H1 (cell line): Measurements from ENCODE around the gene NFAM1. TPM values are rescaled to one million over a fixed set of nuclear protein-coding genes. Genes with fewer than 3 reads are reported as not detected.

ENCODE experiments used
- CTCF ChIA-PET: fragments of 300-600 bp; sonication (Branson Sonifier 250); formaldehyde crosslinking; loops from one replicate; lab custom pipeline; 2021; ENCODE audit not compliant: partially characterized antibody; lab: Charles Lee
- POLR2A ChIA-PET: fragments of 300-600 bp; sonication (Branson Sonifier 250); formaldehyde crosslinking; loops from one replicate; lab custom pipeline; 2021; ENCODE audit warnings: inconsistent platforms; ENCODE audit not compliant: partially characterized antibody; lab: Charles Lee
- DNase-seq, 2 experiments: peaks; one replicate each; pipeline versions ENCODE4 v3.0.0 to v3.0.0-alpha.2; 2010 to 2022; ENCODE audit warnings: low spot score in 2 of 2, low read depth in 1 of 2, mixed read lengths in 1 of 2
- FAIRE-seq: peaks from 2 replicates; lab custom pipeline; 2011; peaks lifted over from hg19 to GRCh38; lab: Jason Lieb, UNC
- H2AFZ ChIP-seq: 2 replicates; pipeline ENCODE4 v1.8.1; 2012; ENCODE audit warnings: low read length, inconsistent platforms
- H2AK5ac ChIP-seq: 2 replicates; pipeline ENCODE4 v1.6.1; 2013; ENCODE audit warnings: low read depth, low read length
- H2BK120ac ChIP-seq: replicated peaks from 2 replicates; pipeline ENCODE3; 2013; ENCODE audit warnings: low read depth, low read length, inconsistent platforms
- H2BK12ac ChIP-seq: 2 replicates; pipeline ENCODE4 v1.6.1; 2013; ENCODE audit warnings: low read depth, low read length
- H2BK15ac ChIP-seq: 2 replicates; pipeline ENCODE4 v1.6.1; 2013; ENCODE audit warnings: low read length
- H2BK20ac ChIP-seq: 2 replicates; pipeline ENCODE4 v1.6.1; 2013; ENCODE audit warnings: low read length
- H2BK5ac ChIP-seq: 2 replicates; pipeline ENCODE4 v1.6.1; 2013; ENCODE audit warnings: low read depth, low read length
- H3K14ac ChIP-seq: 2 replicates; pipeline ENCODE4 v1.6.1; 2013; ENCODE audit warnings: inconsistent platforms; ENCODE audit not compliant: insufficient read length
- H3K18ac ChIP-seq: 2 replicates; pipeline ENCODE4 v1.6.1; 2013; ENCODE audit warnings: low read length; ENCODE audit errors: extremely low read depth
- H3K23ac ChIP-seq: 2 replicates; pipeline ENCODE4 v1.6.1; 2013; ENCODE audit warnings: inconsistent platforms; ENCODE audit not compliant: insufficient read length
- H3K23me2 ChIP-seq: 2 replicates; pipeline ENCODE4 v1.6.1; 2013; ENCODE audit warnings: low read depth, low read length
- H3K27ac ChIP-seq: 2 replicates; pipeline ENCODE4 v1.6.1; 2011; ENCODE audit warnings: low read depth, low read length, inconsistent platforms
- H3K27me3 ChIP-seq, 4 experiments: replicated peaks in 1 of 4; 1 replicate in 1 of 4; 2 replicates in 3 of 4; pipeline versions ENCODE4 v1.6.1 to v1.8.1; 2011 to 2013; ENCODE audit warnings: low read length in 3 of 4, mild to moderate bottlenecking in 3 of 4, inconsistent platforms in 2 of 4, mixed read lengths in 2 of 4, moderate library complexity in 1 of 4; ENCODE audit not compliant: control insufficient read depth in 3 of 4, insufficient read depth in 3 of 4; ENCODE audit errors: extremely low read depth in 1 of 4
- H3K36me3 ChIP-seq, 4 experiments: 2 replicates each; pipeline versions ENCODE4 v1.6.1 to v1.8.1; 2011 to 2013; ENCODE audit warnings: mild to moderate bottlenecking in 4 of 4, low read length in 3 of 4, moderate library complexity in 2 of 4, control low read depth in 1 of 4, inconsistent platforms in 1 of 4; ENCODE audit not compliant: insufficient read depth in 4 of 4, control insufficient read depth in 2 of 4
- H3K4ac ChIP-seq: replicated peaks from 2 replicates; pipeline ENCODE3; 2013; ENCODE audit warnings: low read length, low read depth, mixed read lengths, inconsistent platforms; ENCODE audit not compliant: insufficient read length
- H3K4me1 ChIP-seq, 4 experiments: replicated peaks in 1 of 4; 1 replicate in 1 of 4; 2 replicates in 3 of 4; pipeline versions ENCODE4 v1.6.1 to v1.8.1; 2011 to 2013; ENCODE audit warnings: low read length in 3 of 4, inconsistent platforms in 2 of 4, mixed read lengths in 1 of 4; ENCODE audit not compliant: insufficient read depth in 4 of 4, control insufficient read depth in 3 of 4
- H3K4me2 ChIP-seq, 2 experiments: 2 replicates each; pipeline versions ENCODE4 v1.6.1 to v1.8.1; 2011 to 2013; ENCODE audit warnings: low read depth in 2 of 2, low read length in 2 of 2, control low read depth in 1 of 2, inconsistent platforms in 1 of 2, mild to moderate bottlenecking in 1 of 2; ENCODE audit not compliant: insufficient read depth in 1 of 2
- H3K4me3 ChIP-seq, 4 experiments: fragments of 200-600, 300-600 bp in 1 of 4; sonication (generic), shearing (Covaris generic), sonication (Bioruptor Twin) in 1 of 4; 2 replicates each; pipeline versions ENCODE4 v1.5.1 to v1.8.1; 2011 to 2016; ENCODE audit warnings: low read length in 4 of 4, low read depth in 3 of 4, control low read depth in 2 of 4, inconsistent platforms in 2 of 4, mild to moderate bottlenecking in 2 of 4, mixed read lengths in 1 of 4, moderate library complexity in 1 of 4; ENCODE audit not compliant: insufficient read depth in 2 of 4; ENCODE audit errors: extremely low read depth in 1 of 4
- H3K56ac ChIP-seq: replicated peaks from 2 replicates; pipeline ENCODE3; 2013; ENCODE audit warnings: low read depth, mild to moderate bottlenecking, mixed read lengths, low read length, inconsistent platforms; ENCODE audit not compliant: insufficient read length
- H3K79me1 ChIP-seq: 2 replicates; pipeline ENCODE4 v1.6.1; 2013; ENCODE audit warnings: low read depth, low read length, control low read depth
- H3K79me2 ChIP-seq, 2 experiments: 2 replicates each; pipeline versions ENCODE4 v1.6.1 to v1.8.1; 2012 to 2013; ENCODE audit warnings: low read length in 2 of 2, mild to moderate bottlenecking in 2 of 2, inconsistent platforms in 1 of 2; ENCODE audit not compliant: insufficient read depth in 2 of 2, control insufficient read depth in 1 of 2
- H3K9ac ChIP-seq, 4 experiments: replicated peaks in 1 of 4; 1 replicate in 1 of 4; 2 replicates in 3 of 4; pipeline versions ENCODE4 v1.6.1 to v1.8.1; 2011 to 2013; ENCODE audit warnings: low read depth in 3 of 4, low read length in 3 of 4, control low read depth in 2 of 4, mild to moderate bottlenecking in 2 of 4, moderate library complexity in 2 of 4, inconsistent platforms in 1 of 4; ENCODE audit errors: extremely low read depth in 1 of 4
- H3K9me3 ChIP-seq, 2 experiments: 2 replicates each; pipeline versions ENCODE4 v1.6.1 to v1.8.1; 2012 to 2013; ENCODE audit warnings: mild to moderate bottlenecking in 2 of 2, moderate library complexity in 2 of 2, control low read depth in 1 of 2, inconsistent platforms in 1 of 2, low read depth in 1 of 2, low read length in 1 of 2, mixed read lengths in 1 of 2; ENCODE audit not compliant: insufficient read depth in 2 of 2
- H4K20me1 ChIP-seq, 2 experiments: replicated peaks in 1 of 2; 2 replicates each; pipeline versions ENCODE3 to v1.8.1; 2011 to 2013; ENCODE audit warnings: inconsistent platforms in 2 of 2, low read length in 2 of 2, mild to moderate bottlenecking in 1 of 2; ENCODE audit not compliant: insufficient read depth in 2 of 2, control insufficient read depth in 1 of 2
- H4K5ac ChIP-seq: 2 replicates; pipeline ENCODE4 v1.6.1; 2013; ENCODE audit warnings: low read length, low read depth, mixed read lengths, inconsistent platforms; ENCODE audit not compliant: insufficient read length
- H4K8ac ChIP-seq: 2 replicates; pipeline ENCODE4 v1.8.0; 2013; ENCODE audit warnings: mild to moderate bottlenecking, moderate library complexity, low read length, inconsistent platforms; ENCODE audit not compliant: insufficient read depth; ENCODE audit errors: extremely low read depth
- H4K91ac ChIP-seq: replicated peaks from 2 replicates; pipeline ENCODE3; 2013; ENCODE audit warnings: low read length, mixed read lengths, inconsistent platforms; ENCODE audit not compliant: insufficient read length
- RAD21 ChIP-seq, 2 experiments: IDR thresholded peaks in 1 of 2; conservative IDR thresholded peaks in 1 of 2; 2 replicates each; pipeline ENCODE4 v1.6.1; 2011; ENCODE audit warnings: low read depth in 2 of 2, low read length in 2 of 2, improper control_type of control experiment in 1 of 2, inconsistent platforms in 1 of 2, mild to moderate bottlenecking in 1 of 2, moderate library complexity in 1 of 2
- SIN3A ChIP-seq, 2 experiments: IDR thresholded peaks in 1 of 2; conservative IDR thresholded peaks in 1 of 2; 2 replicates each; pipeline ENCODE4 v1.6.1; 2011 to 2012; ENCODE audit warnings: low read length in 2 of 2, improper control_type of control experiment in 1 of 2, low read depth in 1 of 2, mild to moderate bottlenecking in 1 of 2
- WGBS, 2 experiments: shearing (Covaris generic) in 1 of 2; methylation state at CpG; one replicate each; pipeline versions ENCODE4 v1.1.6 to v1.1.7; 2013 to 2015; ENCODE audit warnings: low lambda C conversion rate in 2 of 2, mixed read lengths in 2 of 2, inconsistent platforms in 1 of 2, low coverage in 1 of 2, missing lambda C conversion rate in 1 of 2; ENCODE audit not compliant: insufficient replicate concordance in 2 of 2, insufficient coverage in 1 of 2, insufficient read length in 1 of 2; ENCODE audit errors: extremely low coverage in 1 of 2, missing lambda C conversion rate in 1 of 2; 5-methylcytosine and 5-hydroxymethylcytosine counted together
- polyA plus RNA-seq, 7 experiments: library from polyadenylated mRNA; depleted of rRNA in 3 of 7; stranded (reverse) in 5 of 7; unstranded in 2 of 7; fragments of >200 nt in 5 of 7; fragments of 200-250 nt in 2 of 7; gene quantifications; 1 replicate in 5 of 7; 2 replicates in 1 of 7; 4 replicates in 1 of 7; pipeline versions ENCODE4 v1.2.1 to v1.2.3, GENCODE V29; 2011 to 2013; ENCODE audit warnings: missing spikeins in 2 of 7, mixed read lengths in 2 of 7
- total RNA-seq: library from RNA; stranded (reverse); fragmentation: NEBNext Ultra II Directional; extraction: Animal tissue kit (Norgen Biotek cat#: 25700); gene quantifications from 2 replicates; pipeline ENCODE4 v1.2.1, GENCODE V29; 2021
- TF ChIP-seq, protein P1 (sequence below): IDR thresholded peaks from 2 replicates; pipeline ENCODE4 v1.6.1; 2011; ENCODE audit warnings: low read depth, mild to moderate bottlenecking, low read length; ENCODE audit not compliant: insufficient read depth
- TF ChIP-seq, protein P2 (sequence below): IDR thresholded peaks from 2 replicates; pipeline ENCODE4 v1.6.1; 2012; ENCODE audit warnings: low read length, inconsistent platforms

NFAM1 gene
- total and polyA plus RNA-seq, 2 of the 8 experiments (the other 6 are each of a cell fraction or from before 2014, with no cell fraction given) = 0.62 to 0.73 TPM

DNA sequence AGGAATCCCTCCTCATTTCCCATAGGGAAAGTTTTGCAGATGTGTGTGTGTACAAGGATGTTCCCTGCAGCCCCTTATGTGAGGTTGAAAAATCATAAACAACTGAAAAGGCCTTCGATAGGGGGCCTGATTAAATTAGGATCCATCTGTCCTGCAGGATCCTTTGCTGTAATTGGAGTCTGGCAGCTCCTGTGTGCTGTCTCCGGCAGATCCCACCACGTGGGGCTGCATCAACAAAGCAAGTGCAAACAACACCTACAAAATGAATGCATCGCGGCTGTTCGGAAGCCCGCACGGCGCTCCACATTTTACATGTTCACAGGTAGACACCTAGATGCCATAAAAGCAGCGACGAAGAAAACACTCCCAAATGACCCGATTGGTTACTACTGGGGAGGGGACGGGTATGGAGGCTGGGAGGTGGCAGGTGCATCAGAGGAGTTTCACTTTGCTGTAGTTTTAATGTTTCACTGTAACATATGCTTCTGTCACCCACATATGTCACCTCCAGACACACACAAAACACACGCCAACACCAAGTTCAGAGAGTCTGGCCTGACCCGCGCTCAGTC, 52.2 kb downstream of the NFAM1 start:
- H2AK5ac ChIP-seq = no peak overlapping the region
- H3K27ac ChIP-seq = no peak overlapping the region
- no peak overlapping the region for H2BK5ac ChIP-seq
- no peak overlapping the region for H3K9ac ChIP-seq
- TF ChIP-seq, protein P1, sequence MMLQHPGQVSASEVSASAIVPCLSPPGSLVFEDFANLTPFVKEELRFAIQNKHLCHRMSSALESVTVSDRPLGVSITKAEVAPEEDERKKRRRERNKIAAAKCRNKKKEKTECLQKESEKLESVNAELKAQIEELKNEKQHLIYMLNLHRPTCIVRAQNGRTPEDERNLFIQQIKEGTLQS = no peak
- no peak for TF ChIP-seq RAD21 (IDR thresholded peaks at IDR 0.05 in 1 of 2, conservative IDR thresholded peaks at IDR 0.05 in 1 of 2; ENCODE audit: low read depth in 2 of 2, low read length in 2 of 2)
- TF ChIP-seq SIN3A (conservative IDR thresholded peaks at IDR 0.05 in 1 of 2, IDR thresholded peaks at IDR 0.05 in 1 of 2; ENCODE audit: low read depth in 1 of 2, low read length in 2 of 2) = no peak
- TF ChIP-seq, protein P2, sequence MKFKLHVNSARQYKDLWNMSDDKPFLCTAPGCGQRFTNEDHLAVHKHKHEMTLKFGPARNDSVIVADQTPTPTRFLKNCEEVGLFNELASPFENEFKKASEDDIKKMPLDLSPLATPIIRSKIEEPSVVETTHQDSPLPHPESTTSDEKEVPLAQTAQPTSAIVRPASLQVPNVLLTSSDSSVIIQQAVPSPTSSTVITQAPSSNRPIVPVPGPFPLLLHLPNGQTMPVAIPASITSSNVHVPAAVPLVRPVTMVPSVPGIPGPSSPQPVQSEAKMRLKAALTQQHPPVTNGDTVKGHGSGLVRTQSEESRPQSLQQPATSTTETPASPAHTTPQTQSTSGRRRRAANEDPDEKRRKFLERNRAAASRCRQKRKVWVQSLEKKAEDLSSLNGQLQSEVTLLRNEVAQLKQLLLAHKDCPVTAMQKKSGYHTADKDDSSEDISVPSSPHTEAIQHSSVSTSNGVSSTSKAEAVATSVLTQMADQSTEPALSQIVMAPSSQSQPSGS = no peak
- TF ChIP-seq, all 59 proteins: peak for 0
- WGBS, 2 experiments = 88% methylated on average over 16 of the region's 16 CpGs; no CpG with 5 or more reads in 1 of the 2 experiments
- Histone ChIP-seq H3K79me1 (no peaks in the 10 kb centered on the region), H2BK120ac (no peak overlapping the region), H3K4me3 (no peak overlapping the region), H4K91ac (no peak overlapping the region), H3K9me3 (no peaks in the 10 kb centered on the region), H3K14ac (no peak overlapping the region), H2BK20ac (no peak overlapping the region), H2AFZ (no peak overlapping the region), H3K23ac (no peak overlapping the region), H3K23me2 (no peaks in the 10 kb centered on the region; the same call in 1 of the 2 replicates), H3K4ac (no peak overlapping the region), H3K4me2 (no peak overlapping the region), H3K56ac (no peak overlapping the region), H3K79me2 (no peaks in the 10 kb centered on the region), H3K36me3 (no peaks in the 10 kb centered on the region), H4K20me1 (no peaks in the 10 kb centered on the region), H4K5ac (no peak overlapping the region), H2BK12ac (no peak overlapping the region), H3K27me3 (peaks cover 0 to 8% (median 2%) of the 10 kb centered on the region in 4 experiments; a peak in 3 of 7 replicates), H4K8ac (no peak overlapping the region), H3K18ac (no peak overlapping the region), H2BK15ac (no peak overlapping the region), H3K4me1 (peaks cover 0 to 34% (median 10%) of the 10 kb centered on the region in 4 experiments; a peak in 6 of 7 replicates)
- ChIA-PET POLR2A (interaction anchor here (1.1 to 1.9 kb wide), 2 partner anchors 15 to 186 kb away, joined by 3 to 4 read pairs; no protein-coding TSS in a partner anchor), CTCF (no interaction called here)
- DNase-seq (no peak), FAIRE-seq (no peak)
